Endothelial cell of umbilical vein (primary cell): Measurements from ENCODE around the gene ZGLP1. TPM values are rescaled to one million over a fixed set of nuclear protein-coding genes. Genes with fewer than 3 reads are reported as not detected.

Experiments
- BruUV-seq: library from RNA; stranded (reverse); fragments of 400-500 nt; replicated peaks from 2 replicates; lab custom pipeline; 2021; lab: Mats Ljungman, UMichigan
- CTCF ChIA-PET: fragments of 300-600, 350-600 bp; sonication (Branson Sonifier 250); formaldehyde crosslinking; loops from one replicate; lab custom pipeline; 2021; ENCODE audit warnings: antibody characterized with exemption, inconsistent platforms; lab: Charles Lee
- POLR2A ChIA-PET: fragments of 300-600, 350-600 bp; sonication (Branson Sonifier 250); formaldehyde crosslinking; loops from one replicate; lab custom pipeline; 2021; ENCODE audit warnings: antibody characterized with exemption, inconsistent platforms; lab: Charles Lee
- DNase-seq: peaks from one replicate; pipeline ENCODE4 v3.0.0-alpha.2; 2011; ENCODE audit warnings: low read depth, low spot score
- FAIRE-seq: peaks from 2 replicates; lab custom pipeline; 2011; peaks lifted over from hg19 to GRCh38; lab: Jason Lieb, UNC
- H2AFZ ChIP-seq: 2 replicates; pipeline ENCODE4 v1.6.0; 2012; ENCODE audit warnings: low read depth, low read length, control low read depth, inconsistent platforms
- H3K27ac ChIP-seq: 2 replicates; pipeline ENCODE4 v1.5.1; 2011; ENCODE audit warnings: low read depth, mild to moderate bottlenecking, control low read depth, low read length, moderate library complexity; ENCODE audit not compliant: insufficient read depth
- H3K27me3 ChIP-seq, 2 experiments: 2 replicates each; pipeline versions ENCODE4 v1.6.0 to v1.6.1; 2011; ENCODE audit warnings: low read length in 2 of 2, mixed read lengths in 1 of 2; ENCODE audit not compliant: control insufficient read depth in 2 of 2, insufficient read depth in 2 of 2
- H3K36me3 ChIP-seq, 2 experiments: 2 replicates in 1 of 2; 3 replicates in 1 of 2; pipeline ENCODE4 v1.5.1; 2011; ENCODE audit warnings: low read length in 2 of 2, mild to moderate bottlenecking in 1 of 2, moderate library complexity in 1 of 2; ENCODE audit not compliant: control insufficient read depth in 2 of 2, insufficient read depth in 2 of 2; ENCODE audit errors: extremely low read depth in 1 of 2
- H3K4me1 ChIP-seq: 3 replicates; pipeline ENCODE4 v1.5.1; 2011; ENCODE audit warnings: mild to moderate bottlenecking, low read length; ENCODE audit not compliant: control insufficient read depth, insufficient read depth; ENCODE audit errors: extremely low read depth
- H3K4me2 ChIP-seq: 2 replicates; pipeline ENCODE4 v1.6.1; 2011; ENCODE audit warnings: low read length, control low read depth, mixed read lengths; ENCODE audit not compliant: insufficient read depth
- H3K4me3 ChIP-seq, 3 experiments: fragments of 200-600 bp in 1 of 3; sonication (generic), shearing (Covaris generic) in 1 of 3; replicated peaks in 1 of 3; 2 replicates each; pipeline ENCODE4 v1.5.1; 2011 to 2016; ENCODE audit warnings: control low read depth in 3 of 3, low read length in 3 of 3, mild to moderate bottlenecking in 2 of 3, inconsistent platforms in 1 of 3, low read depth in 1 of 3, moderate library complexity in 1 of 3; ENCODE audit not compliant: insufficient read depth in 1 of 3
- H3K79me2 ChIP-seq: 2 replicates; pipeline ENCODE4 v1.6.0; 2012; ENCODE audit warnings: low read length, inconsistent platforms; ENCODE audit not compliant: control insufficient read depth, insufficient read depth
- H3K9ac ChIP-seq: replicated peaks from 2 replicates; pipeline ENCODE3; 2011; ENCODE audit warnings: low read length, control low read depth; ENCODE audit not compliant: insufficient read depth; ENCODE audit errors: extremely low read depth
- H3K9me1 ChIP-seq: replicated peaks from 3 replicates; pipeline ENCODE4 v1.6.0; 2011; ENCODE audit warnings: mild to moderate bottlenecking, low read length; ENCODE audit not compliant: control insufficient read depth, insufficient read depth; ENCODE audit errors: extremely low read depth
- H3K9me3 ChIP-seq: replicated peaks from 2 replicates; pipeline ENCODE4 v1.5.1; 2012; ENCODE audit warnings: low read length, inconsistent platforms; ENCODE audit not compliant: control insufficient read depth, insufficient read depth
- H4K20me1 ChIP-seq: replicated peaks from 2 replicates; pipeline ENCODE3; 2011; ENCODE audit warnings: mild to moderate bottlenecking, low read length; ENCODE audit not compliant: control insufficient read depth, insufficient read depth; ENCODE audit errors: extremely low read depth
- EZH2 ChIP-seq: IDR thresholded peaks from 2 replicates; pipeline ENCODE4 v1.6.1; 2012; ENCODE audit warnings: borderline replicate concordance, low read depth, mild to moderate bottlenecking, moderate library complexity, low read length, inconsistent platforms; ENCODE audit not compliant: severe bottlenecking
- FOS ChIP-seq: IDR thresholded peaks from 2 replicates; pipeline ENCODE4 v1.6.1; 2011; ENCODE audit warnings: mild to moderate bottlenecking, low read length, moderate library complexity, borderline replicate concordance; ENCODE audit not compliant: insufficient read depth
- GATA2 ChIP-seq: IDR thresholded peaks from 2 replicates; pipeline ENCODE4 v1.7.0; 2011; ENCODE audit warnings: low read depth, mild to moderate bottlenecking, moderate library complexity, mixed read lengths, low read length; ENCODE audit not compliant: insufficient read length, insufficient read depth
- JUN ChIP-seq: IDR thresholded peaks from 2 replicates; pipeline ENCODE4 v1.6.1; 2011; ENCODE audit warnings: borderline replicate concordance, low read depth; ENCODE audit not compliant: insufficient read length, insufficient read depth
- MYC ChIP-seq: IDR thresholded peaks from one replicate; pipeline ENCODE4 v1.6.1; 2011; ENCODE audit warnings: mild to moderate bottlenecking, low read depth, low read length
- POLR2A ChIP-seq: IDR thresholded peaks from 2 replicates; pipeline ENCODE4 v1.6.1; 2012; ENCODE audit warnings: low read depth, mild to moderate bottlenecking, control low read depth, low read length
- POLR2AphosphoS5 ChIP-seq: IDR thresholded peaks from 2 replicates; pipeline ENCODE4 v1.6.1; 2012; ENCODE audit warnings: low read depth, mild to moderate bottlenecking, control low read depth, low read length, moderate library complexity; ENCODE audit not compliant: insufficient read depth
- dilution Hi-C: fragments of 300-500 bp; cut with MboI; formaldehyde crosslinking; loops from one replicate; pipeline ENCODE4 v1.15.0; 2019; ENCODE audit warnings: low sequenced_read_pairs; ENCODE audit not compliant: extremely low pct_ligation_motif_present
- intact Hi-C: fragments of 100-400 bp; cut with micrococcal nuclease; formaldehyde crosslinking; loops from one replicate; pipeline ENCODE4 v1.10.0; 2022
- polyA plus RNA-seq, 4 experiments: library from polyadenylated mRNA; depleted of rRNA in 3 of 4; stranded (reverse) in 3 of 4; unstranded in 1 of 4; fragments of >200 nt; gene quantifications; 2 replicates each; pipeline versions ENCODE4 v1.2.1 to v1.2.3, GENCODE V29; 2011 to 2012; ENCODE audit warnings: missing spikeins in 1 of 4
- total RNA-seq: library from RNA; stranded (reverse); gene quantifications from 2 replicates; pipeline ENCODE4 v1.2.3, GENCODE V29; 2021
- TF ChIP-seq, protein P1 (sequence below): IDR thresholded peaks from 2 replicates; pipeline ENCODE4 v1.6.1; 2011; ENCODE audit not compliant: insufficient read depth, insufficient read length
- TF ChIP-seq, protein P2 (sequence below), 2 donors: IDR thresholded peaks; 1 replicate in 1 of 2; 2 replicates in 1 of 2; pipeline ENCODE4 v1.5.1; 2011; ENCODE audit warnings: low read length in 2 of 2, mild to moderate bottlenecking in 2 of 2, moderate library complexity in 2 of 2, control low read depth in 1 of 2, inconsistent platforms in 1 of 2, low read depth in 1 of 2; ENCODE audit not compliant: insufficient read depth in 1 of 2; ENCODE audit errors: extremely low read depth in 1 of 2

ZGLP1 gene
- total and polyA plus RNA-seq, 2 donors (not counting 3 experiments of a cell fraction or from before 2014, with no cell fraction given): 1.6 to 2.9 TPM

DNA sequence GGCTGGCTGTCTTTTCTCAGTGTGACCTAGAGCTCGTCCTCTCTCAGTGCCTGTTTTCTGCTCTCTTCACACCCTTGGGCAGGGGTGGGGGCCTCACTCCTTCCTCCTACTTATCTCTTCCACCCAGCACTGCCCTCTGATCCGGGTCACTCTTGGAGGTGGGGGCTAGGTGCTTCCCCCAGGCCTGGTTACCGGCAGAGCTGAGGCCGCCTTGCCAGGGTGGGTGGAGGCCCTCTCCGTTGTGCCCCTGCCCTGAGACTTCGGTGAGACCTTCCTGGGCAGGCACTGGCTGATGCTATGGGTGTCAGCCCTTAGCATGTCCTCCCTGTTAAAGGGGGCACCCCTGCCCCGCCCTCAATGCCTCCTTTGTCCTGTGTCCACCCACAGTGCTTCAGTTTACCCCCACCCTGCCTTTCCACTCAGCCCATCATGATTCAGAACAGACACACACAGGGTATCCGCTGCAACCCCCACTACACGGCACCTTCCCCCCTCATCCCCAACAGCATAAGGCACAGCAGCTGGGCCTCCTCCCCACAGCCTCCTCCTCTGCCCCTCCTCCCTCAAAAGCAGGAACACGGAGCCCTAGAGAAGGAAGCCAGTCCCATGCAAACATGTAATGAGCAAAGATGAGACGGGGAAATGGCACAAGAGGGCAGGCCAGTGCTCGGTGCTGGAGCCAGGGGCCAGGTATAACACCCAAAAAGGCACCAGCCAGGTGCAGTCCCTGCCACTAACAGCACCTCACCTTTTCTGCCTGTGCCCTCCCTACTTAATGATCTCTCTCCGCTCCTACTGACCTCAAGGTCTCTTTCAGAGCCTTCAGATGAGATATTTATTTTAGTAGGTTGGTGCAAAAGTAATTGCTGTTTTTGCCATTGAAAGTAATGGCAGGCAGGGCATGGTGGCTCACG, 9.8 kb downstream of the ZGLP1 start:
- Histone ChIP-seq H3K79me2 (no peaks in the 10 kb centered on the region), H3K4me3 (no peak overlapping the region), H3K9me3 (no peaks in the 10 kb centered on the region), H2AFZ (peak overlapping the region; percentile 28), H3K4me1 (peaks cover 3% of the 10 kb centered on the region), H4K20me1 (no peaks in the 10 kb centered on the region), H3K36me3 (no peaks in the 10 kb centered on the region), H3K4me2 (no peak overlapping the region), H3K27me3 (peaks cover 12 to 15% of the 10 kb centered on the region in 2 experiments), H3K27ac (no peak overlapping the region), H3K9ac (no peak overlapping the region), H3K9me1 (no peaks in the 10 kb centered on the region)
- TF ChIP-seq MYC (no peak), POLR2AphosphoS5 (no peak)
- intact Hi-C loops (no loop called here), dilution Hi-C loops (no loop called here)
- no TSS peak for BruUV-seq
- ChIA-PET POLR2A (interaction anchor here (0.6 to 1.2 kb wide), 2 partner anchors 10 to 29 kb away, joined by 3 to 4 read pairs; partner anchors contain the start of gene ICAM1), CTCF (interaction anchor here (0.6 to 1.6 kb wide), 3 partner anchors 41 to 208 kb away, joined by 3 read pairs; no protein-coding TSS in a partner anchor)
- DNase-seq: no peak
- FAIRE-seq: no peak

DNA sequence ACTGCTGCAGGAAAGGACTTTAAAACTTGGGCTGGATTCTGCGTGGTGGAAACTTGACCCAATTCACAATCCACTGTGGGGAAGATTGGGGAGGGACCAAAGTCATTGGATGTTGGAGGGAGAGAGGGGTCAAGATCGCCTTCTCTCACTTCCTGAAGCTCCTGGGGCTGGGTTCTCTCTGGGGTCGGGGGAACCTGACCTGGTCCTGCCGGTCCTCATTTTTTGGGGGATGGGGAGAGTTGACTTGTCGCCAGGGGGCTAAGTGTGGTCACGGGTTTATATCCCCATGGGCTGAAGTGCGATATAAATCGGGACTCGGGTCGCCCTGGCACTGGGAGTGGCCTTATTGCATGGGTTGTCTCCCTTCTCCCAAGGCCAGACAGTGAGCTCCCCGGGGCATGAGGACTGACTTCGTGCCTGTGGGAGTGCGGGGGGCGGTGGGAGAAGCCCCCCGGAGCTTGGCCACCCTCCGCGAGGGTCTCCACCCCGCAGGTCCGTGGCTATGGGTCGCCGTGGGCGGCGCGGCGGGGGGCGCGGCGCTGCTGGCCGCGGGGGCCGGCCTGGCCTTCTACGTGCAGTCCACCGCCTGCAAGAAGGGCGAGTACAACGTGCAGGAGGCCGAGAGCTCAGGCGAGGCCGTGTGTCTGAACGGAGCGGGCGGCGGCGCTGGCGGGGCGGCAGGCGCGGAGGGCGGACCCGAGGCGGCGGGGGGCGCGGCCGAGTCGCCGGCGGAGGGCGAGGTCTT, 13.6 kb downstream of the ZGLP1 start:
- DNase-seq (no peak), FAIRE-seq (no peak)
- ChIA-PET CTCF (interaction anchor here (1.2 kb wide), 2 partner anchors 25 to 37 kb away, joined by 3 to 4 read pairs; partner anchors contain the start of gene ICAM1), POLR2A (no interaction called here)
- Histone ChIP-seq H3K27me3 (peaks cover 42 to 52% of the 10 kb centered on the region in 2 experiments), H3K79me2 (no peaks in the 10 kb centered on the region), H3K9ac (no peak overlapping the region), H3K4me3 (no peak overlapping the region), H4K20me1 (no peaks in the 10 kb centered on the region), H2AFZ (no peak overlapping the region), H3K9me3 (no peaks in the 10 kb centered on the region), H3K4me1 (peaks cover 8% of the 10 kb centered on the region), H3K4me2 (no peak overlapping the region), H3K9me1 (no peaks in the 10 kb centered on the region), H3K36me3 (no peaks in the 10 kb centered on the region), H3K27ac (no peak overlapping the region)
- TF ChIP-seq, protein P1, sequence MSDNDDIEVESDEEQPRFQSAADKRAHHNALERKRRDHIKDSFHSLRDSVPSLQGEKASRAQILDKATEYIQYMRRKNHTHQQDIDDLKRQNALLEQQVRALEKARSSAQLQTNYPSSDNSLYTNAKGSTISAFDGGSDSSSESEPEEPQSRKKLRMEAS: no peak
- TF ChIP-seq EZH2: no peak
- TF ChIP-seq GATA2: no peak
- no peak for TF ChIP-seq MYC
- TF ChIP-seq POLR2AphosphoS5: no peak
- no peak for TF ChIP-seq JUN
- TF ChIP-seq, protein P2, sequence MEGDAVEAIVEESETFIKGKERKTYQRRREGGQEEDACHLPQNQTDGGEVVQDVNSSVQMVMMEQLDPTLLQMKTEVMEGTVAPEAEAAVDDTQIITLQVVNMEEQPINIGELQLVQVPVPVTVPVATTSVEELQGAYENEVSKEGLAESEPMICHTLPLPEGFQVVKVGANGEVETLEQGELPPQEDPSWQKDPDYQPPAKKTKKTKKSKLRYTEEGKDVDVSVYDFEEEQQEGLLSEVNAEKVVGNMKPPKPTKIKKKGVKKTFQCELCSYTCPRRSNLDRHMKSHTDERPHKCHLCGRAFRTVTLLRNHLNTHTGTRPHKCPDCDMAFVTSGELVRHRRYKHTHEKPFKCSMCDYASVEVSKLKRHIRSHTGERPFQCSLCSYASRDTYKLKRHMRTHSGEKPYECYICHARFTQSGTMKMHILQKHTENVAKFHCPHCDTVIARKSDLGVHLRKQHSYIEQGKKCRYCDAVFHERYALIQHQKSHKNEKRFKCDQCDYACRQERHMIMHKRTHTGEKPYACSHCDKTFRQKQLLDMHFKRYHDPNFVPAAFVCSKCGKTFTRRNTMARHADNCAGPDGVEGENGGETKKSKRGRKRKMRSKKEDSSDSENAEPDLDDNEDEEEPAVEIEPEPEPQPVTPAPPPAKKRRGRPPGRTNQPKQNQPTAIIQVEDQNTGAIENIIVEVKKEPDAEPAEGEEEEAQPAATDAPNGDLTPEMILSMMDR (IDR thresholded peaks at IDR 0.05; ENCODE audit: extremely low read depth in 1 of 2, insufficient read depth in 1 of 2, low read depth in 1 of 2, low read length in 2 of 2): no peak
- no peak for TF ChIP-seq FOS
- TF ChIP-seq POLR2A: no peak
- BruUV-seq: no TSS peak
- intact Hi-C loops: no loop called here
- dilution Hi-C loops: no loop called here
